Vagina (tissue), 2 donors: ENCODE results near the gene MRPL54. TPM values are rescaled to one million over a fixed set of nuclear protein-coding genes. Genes with fewer than 3 reads are reported as not detected.
A peak's percentile ranks its signal among the peaks of the same experiment; 100 is the strongest.

ENCODE experiments used
- DNase-seq, 2 donors: peaks; one replicate each; pipeline ENCODE4 v3.0.0-alpha.2; 2017; ENCODE audit errors: extremely low spot score in 2 of 2
- H3K27ac ChIP-seq: fragments of 200-600 bp; sonication (generic); one replicate; pipeline ENCODE4 v1.5.1; 2019
- H3K27me3 ChIP-seq: fragments of 200-600 bp; sonication (generic); one replicate; pipeline ENCODE4 v1.5.1; 2019
- H3K36me3 ChIP-seq, 2 donors: fragments of 200-600 bp; sonication (generic); one replicate each; pipeline ENCODE4 v1.5.1; 2017 to 2019
- H3K4me1 ChIP-seq: fragments of 200-600 bp; sonication (generic); one replicate; pipeline ENCODE4 v1.5.1; 2019
- H3K4me3 ChIP-seq, 2 donors: fragments of 200-600 bp; sonication (generic); 1 replicate in 1 of 2; 2 replicates in 1 of 2; pipeline ENCODE4 v1.5.1; 2016 to 2019
- H3K9me3 ChIP-seq: fragments of 200-600 bp; sonication (generic); one replicate; pipeline ENCODE4 v1.5.1; 2019
- CTCF ChIP-seq, 3 experiments: fragments of 450-650 bp in 2 of 3; fragments of 200-600 bp in 1 of 3; sonication (generic) in 1 of 3; IDR thresholded peaks; one replicate each; pipeline ENCODE4 v1.5.1; 2017 to 2019; ENCODE audit warnings: antibody characterized with exemption in 3 of 3, mild to moderate bottlenecking in 2 of 3, moderate library complexity in 2 of 3
- POLR2A ChIP-seq, 2 donors: fragments of 450-650 bp; IDR thresholded peaks; one replicate each; pipeline ENCODE4 v1.6.1; 2017; ENCODE audit warnings: antibody characterized with exemption in 2 of 2, mild to moderate bottlenecking in 2 of 2, moderate library complexity in 2 of 2
- POLR2AphosphoS5 ChIP-seq, 2 donors: sonication (generic); formaldehyde crosslinking; IDR thresholded peaks; one replicate each; pipeline ENCODE4 v1.9.0; 2017; ENCODE audit warnings: antibody characterized with exemption in 2 of 2, mild to moderate bottlenecking in 2 of 2, low read depth in 1 of 2; ENCODE audit not compliant: insufficient read depth in 1 of 2
- intact Hi-C: fragments of 100-400 bp; cut with DNase I; formaldehyde crosslinking; loops from one replicate; pipeline ENCODE4 v1.15.1; 2023
- total RNA-seq: library from RNA; depleted of rRNA; stranded (reverse); fragments of >200 nt; gene quantifications from one replicate; pipeline ENCODE4 v1.2.3, GENCODE V29; 2016

MRPL54 gene
- total RNA-seq, 1 donor from 2014 or later: 30.4 TPM

GRCh38 chr19:3778899-3779723, 16.6 kb downstream of the MRPL54 start:
- no peak for TF ChIP-seq POLR2A (IDR thresholded peaks at IDR 0.05)
- no peak for TF ChIP-seq POLR2AphosphoS5 (IDR thresholded peaks at IDR 0.05; ENCODE audit: insufficient read depth in 1 of 2, low read depth in 1 of 2)
- TF ChIP-seq CTCF (IDR thresholded peaks at IDR 0.05): no peak
- H3K27ac ChIP-seq: no peak overlapping the region
- peak in 1 of 2 donors; percentile 95 for DNase-seq
- H3K36me3 ChIP-seq: no peaks in the 10 kb centered on the region
- peaks cover 10% of the 10 kb centered on the region for H3K9me3 ChIP-seq
- no peaks in the 10 kb centered on the region for H3K27me3 ChIP-seq
- H3K4me1 ChIP-seq: no peaks in the 10 kb centered on the region
- intact Hi-C loops: no loop called here
- H3K4me3 ChIP-seq: no peak overlapping the region

- peaks cover 10% of the 10 kb centered on the region for H3K9me3 ChIP-seq
- no peaks in the 10 kb centered on the region for H3K36me3 ChIP-seq
- TF ChIP-seq CTCF (IDR thresholded peaks at IDR 0.05) (no peak), POLR2AphosphoS5 (IDR thresholded peaks at IDR 0.05; ENCODE audit: insufficient read depth in 1 of 2, low read depth in 1 of 2) (no peak)
- no peak overlapping the region for H3K4me3 ChIP-seq
- peaks cover 10% of the 10 kb centered on the region for H3K4me1 ChIP-seq
- intact Hi-C loops: no loop called here
- H3K27ac ChIP-seq: no peak overlapping the region
- peaks cover 7% of the 10 kb centered on the region for H3K27me3 ChIP-seq
- DNase-seq: no peak
Observed at GRCh38 chr19:3780786-3781304, 18.4 kb downstream of the MRPL54 start.

GRCh38 chr19:3781603-3782002, 19.1 kb downstream of the MRPL54 start:
- Histone ChIP-seq H3K36me3 (no peaks in the 10 kb centered on the region), H3K4me1 (peaks cover 10% of the 10 kb centered on the region), H3K27ac (no peak overlapping the region), H3K27me3 (peaks cover 9% of the 10 kb centered on the region), H3K4me3 (no peak overlapping the region), H3K9me3 (peaks cover 10% of the 10 kb centered on the region)
- TF ChIP-seq CTCF (IDR thresholded peaks at IDR 0.05): no peak
- no peak for TF ChIP-seq POLR2AphosphoS5 (IDR thresholded peaks at IDR 0.05; ENCODE audit: insufficient read depth in 1 of 2, low read depth in 1 of 2)
- no peak for TF ChIP-seq POLR2A (IDR thresholded peaks at IDR 0.05)
- intact Hi-C loops: no loop called here
- no peak for DNase-seq

- intact Hi-C loops: no loop called here
- DNase-seq: no peak
- no peak for TF ChIP-seq POLR2A (IDR thresholded peaks at IDR 0.05)
- TF ChIP-seq POLR2AphosphoS5 (IDR thresholded peaks at IDR 0.05; ENCODE audit: insufficient read depth in 1 of 2, low read depth in 1 of 2): no peak
- no peak for TF ChIP-seq CTCF (IDR thresholded peaks at IDR 0.05)
- peaks cover 10% of the 10 kb centered on the region for H3K9me3 ChIP-seq
- H3K27ac ChIP-seq: no peak overlapping the region
- no peaks in the 10 kb centered on the region for H3K36me3 ChIP-seq
- peaks cover 10% of the 10 kb centered on the region for H3K4me1 ChIP-seq
- H3K27me3 ChIP-seq: peaks cover 9% of the 10 kb centered on the region
- no peak overlapping the region for H3K4me3 ChIP-seq
Observed at GRCh38 chr19:3782330-3782729, 19.8 kb downstream of the MRPL54 start.

- TF ChIP-seq CTCF (IDR thresholded peaks at IDR 0.05) (no peak), POLR2A (IDR thresholded peaks at IDR 0.05) (no peak), POLR2AphosphoS5 (IDR thresholded peaks at IDR 0.05; ENCODE audit: insufficient read depth in 1 of 2, low read depth in 1 of 2) (no peak)
- H3K27me3 ChIP-seq: peaks cover 9% of the 10 kb centered on the region
- no peak overlapping the region for H3K27ac ChIP-seq
- H3K4me1 ChIP-seq: peaks cover 10% of the 10 kb centered on the region
- no peak for DNase-seq
- H3K4me3 ChIP-seq: no peak overlapping the region
- intact Hi-C loops: no loop called here
- peaks cover 10% of the 10 kb centered on the region for H3K9me3 ChIP-seq
- no peaks in the 10 kb centered on the region for H3K36me3 ChIP-seq
Observed at GRCh38 chr19:3782903-3783302, 20.4 kb downstream of the MRPL54 start.
